Esophagus muscularis mucosa (tissue), 4 donors: Measurements from ENCODE around the gene DDA1. TPM values are rescaled to one million over a fixed set of nuclear protein-coding genes. Genes with fewer than 3 reads are reported as not detected.

ENCODE experiments used
- DNase-seq: peaks from one replicate; pipeline ENCODE4 v3.0.0-alpha.2; 2017; ENCODE audit errors: extremely low spot score
- H3K27ac ChIP-seq, 4 donors: fragments of 200-600 bp; sonication (generic); replicated peaks in 1 of 4; 1 replicate in 3 of 4; 2 replicates in 1 of 4; pipeline ENCODE4 v1.5.1; 2016 to 2019; ENCODE audit warnings: mild to moderate bottlenecking in 1 of 4
- H3K27me3 ChIP-seq, 4 donors: fragments of 200-600 bp; sonication (generic); one replicate each; pipeline versions ENCODE4 v1.5.1 to v1.6.0; 2016 to 2019
- H3K36me3 ChIP-seq, 4 donors: fragments of 200-600 bp; sonication (generic); one replicate each; pipeline ENCODE4 v1.5.1; 2016 to 2019
- H3K4me1 ChIP-seq, 4 donors: fragments of 200-600 bp; sonication (generic); one replicate each; pipeline ENCODE4 v1.5.1; 2016 to 2019
- H3K4me3 ChIP-seq, 4 donors: fragments of 200-600 bp; sonication (generic); 1 replicate in 2 of 4; 2 replicates in 2 of 4; pipeline ENCODE4 v1.5.1; 2016 to 2019; ENCODE audit warnings: mild to moderate bottlenecking in 4 of 4, moderate library complexity in 1 of 4
- H3K9me3 ChIP-seq, 4 donors: fragments of 200-600 bp; sonication (generic); 1 replicate in 3 of 4; 2 replicates in 1 of 4; pipeline ENCODE4 v1.5.1; 2016 to 2019
- CTCF ChIP-seq, 3 experiments: fragments of 200-600 bp in 2 of 3; fragments of 450-650 bp in 1 of 3; sonication (generic) in 2 of 3; IDR thresholded peaks; one replicate each; pipeline ENCODE4 v1.5.1; 2017 to 2019; ENCODE audit warnings: antibody characterized with exemption in 3 of 3, mild to moderate bottlenecking in 2 of 3, moderate library complexity in 1 of 3
- EP300 ChIP-seq: sonication (generic); formaldehyde crosslinking; IDR thresholded peaks from one replicate; pipeline ENCODE4 v1.6.1; 2017; ENCODE audit warnings: antibody characterized with exemption
- POLR2A ChIP-seq: fragments of 450-650 bp; IDR thresholded peaks from one replicate; pipeline ENCODE4 v1.6.1; 2017; ENCODE audit warnings: antibody characterized with exemption, moderate library complexity, mild to moderate bottlenecking, low read depth
- POLR2AphosphoS5 ChIP-seq, 2 donors: sonication (generic); formaldehyde crosslinking; IDR thresholded peaks; one replicate each; pipeline ENCODE4 v1.6.1; 2017; ENCODE audit warnings: antibody characterized with exemption in 2 of 2
- WGBS: methylation state at CpG from one replicate; pipeline ENCODE4 v1.1.5; 2018; 5-methylcytosine and 5-hydroxymethylcytosine counted together
- intact Hi-C: fragments of 100-400 bp; cut with DNase I; formaldehyde crosslinking; loops from one replicate; pipeline ENCODE4 v1.15.1; 2023
- total RNA-seq, 4 donors: library from RNA; depleted of rRNA; stranded (reverse); fragments of >200 nt; gene quantifications; one replicate each; pipeline versions ENCODE4 v1.1.0 to v1.2.1, GENCODE V29; 2016

Gene DDA1
- total RNA-seq, 4 donors from 2014 or later: 12.0 to 25.4 (median 20.9) TPM

- no peak overlapping the region for H3K27ac ChIP-seq
- intact Hi-C loops: no loop called here
- 91% methylated on average over 4 of the region's 11 CpGs for WGBS
Observed at GRCh38 chr19:17286263-17286662, 23.1 kb upstream of the DDA1 start.

GRCh38 chr19:17286752-17287151 is 22.6 kb upstream of the DDA1 start:
- Histone ChIP-seq H3K4me1 (peaks cover 11 to 23% (median 18%) of the 10 kb centered on the region in 4 donors), H3K9me3 (no peaks in the 10 kb centered on the region), H3K27me3 (peaks cover 0 to 16% (median 7%) of the 10 kb centered on the region in 4 donors), H3K36me3 (no peaks in the 10 kb centered on the region), H3K27ac (no peak overlapping the region), H3K4me3 (no peak overlapping the region)
- no peak for TF ChIP-seq EP300
- TF ChIP-seq POLR2A: no peak
- TF ChIP-seq CTCF (IDR thresholded peaks at IDR 0.05): no peak
- no peak for TF ChIP-seq POLR2AphosphoS5 (IDR thresholded peaks at IDR 0.05)
- intact Hi-C loops: no loop called here
- no peak for DNase-seq
- WGBS: 91% methylated on average over 9 of the region's 9 CpGs

More at GRCh38 chr19:17286263-17286662, 23.1 kb upstream of the DDA1 start:
- no peak overlapping the region for H3K4me3 ChIP-seq
- TF ChIP-seq CTCF (IDR thresholded peaks at IDR 0.05) (no peak), EP300 (no peak), POLR2AphosphoS5 (IDR thresholded peaks at IDR 0.05) (no peak)
- H3K9me3 ChIP-seq: no peaks in the 10 kb centered on the region
- H3K36me3 ChIP-seq: no peaks in the 10 kb centered on the region
- peaks cover 0 to 21% (median 12%) of the 10 kb centered on the region in 4 donors for H3K27me3 ChIP-seq
- DNase-seq: no peak
- peaks cover 14 to 27% (median 23%) of the 10 kb centered on the region in 4 donors for H3K4me1 ChIP-seq

GRCh38 chr19:17289489-17289888 is 19.9 kb upstream of the DDA1 start:
- peak overlapping the region in 1 of 4 donors; percentile 22 for H3K4me3 ChIP-seq
- H3K27me3 ChIP-seq: no peaks in the 10 kb centered on the region
- peak; percentile 91 for DNase-seq
- H3K36me3 ChIP-seq: peaks cover 0 to 8% (median 5%) of the 10 kb centered on the region in 4 donors
- TF ChIP-seq POLR2A (no peak), CTCF (IDR thresholded peaks at IDR 0.05) (no peak), EP300 (no peak), POLR2AphosphoS5 (IDR thresholded peaks at IDR 0.05) (no peak)
- no peaks in the 10 kb centered on the region for H3K9me3 ChIP-seq
- 13% methylated on average over 21 of the region's 22 CpGs for WGBS
- H3K27ac ChIP-seq: no peak overlapping the region
- H3K4me1 ChIP-seq: peaks cover 0 to 33% (median 21%) of the 10 kb centered on the region in 4 donors
- intact Hi-C loops: no loop called here

GRCh38 chr19:17292301-17293074 is 16.9 kb upstream of the DDA1 start:
- peak; percentile 92 for DNase-seq
- intact Hi-C loops: loop anchor here (5.0 kb wide), 1 partner anchor 100 kb away; the partner anchor contains the start of gene CCDC194
- no peaks in the 10 kb centered on the region for H3K27me3 ChIP-seq
- peak overlapping the region; percentile 58 to 65 (median 62) for H3K4me3 ChIP-seq
- H3K27ac ChIP-seq: peak overlapping the region; percentile 78 to 90 (median 84)
- H3K36me3 ChIP-seq: peaks cover 3 to 21% (median 13%) of the 10 kb centered on the region in 4 donors
- peaks cover 0 to 34% (median 21%) of the 10 kb centered on the region in 4 donors for H3K4me1 ChIP-seq
- no peaks in the 10 kb centered on the region for H3K9me3 ChIP-seq
- WGBS: 0% methylated on average over 21 of the region's 46 CpGs
- TF ChIP-seq POLR2A: no peak
- no peak for TF ChIP-seq EP300
- peak; percentile 47 to 62 for TF ChIP-seq POLR2AphosphoS5 (IDR thresholded peaks at IDR 0.05)
- TF ChIP-seq CTCF (IDR thresholded peaks at IDR 0.05): peak; percentile 66 to 84 (median 69)
